MCF 10A (cell line): ENCODE results near the gene ZRSR2. TPM values are rescaled to one million over a fixed set of nuclear protein-coding genes. Genes with fewer than 3 reads are reported as not detected.

Experiments used
- BruUV-seq: library from RNA; stranded (reverse); fragments of 400-500 nt; replicated peaks from 2 replicates; lab custom pipeline; 2021; lab: Mats Ljungman, UMichigan
- CTCF ChIA-PET: fragments of 300-600 bp; sonication (Branson Sonifier 250); formaldehyde crosslinking; extraction: SDS; loops from one replicate; lab custom pipeline; 2021; ENCODE audit warnings: antibody characterized with exemption, inconsistent platforms; lab: Yijun Ruan, JAX
- POLR2A ChIA-PET: fragments of 300-600, 350-650 bp; sonication (Branson Sonifier 250); formaldehyde crosslinking; extraction: SDS; loops from one replicate; lab custom pipeline; 2020; ENCODE audit warnings: antibody characterized with exemption, inconsistent platforms; lab: Yijun Ruan, JAX
- DNase-seq: peaks from one replicate; pipeline ENCODE4 v3.0.0-alpha.2; 2018; ENCODE audit not compliant: unreplicated experiment
- H3K27ac Mint-ChIP-seq: one replicate; pipeline ENCODE4 v1.8.0; 2022; ENCODE audit warnings: mild to moderate bottlenecking, low read depth, mixed read lengths; ENCODE audit not compliant: unreplicated experiment
- H3K27me3 Mint-ChIP-seq: one replicate; pipeline ENCODE4 v1.8.0; 2022; ENCODE audit warnings: mixed read lengths; ENCODE audit not compliant: insufficient read depth, unreplicated experiment
- H3K36me3 Mint-ChIP-seq: one replicate; pipeline ENCODE4 v1.8.0; 2022; ENCODE audit warnings: mild to moderate bottlenecking, moderate library complexity, mixed read lengths; ENCODE audit not compliant: insufficient read depth, unreplicated experiment
- H3K4me1 Mint-ChIP-seq: one replicate; pipeline ENCODE4 v1.8.0; 2022; ENCODE audit warnings: mixed read lengths; ENCODE audit not compliant: insufficient read depth, unreplicated experiment
- H3K4me3 Mint-ChIP-seq: one replicate; pipeline ENCODE4 v1.8.0; 2022; ENCODE audit warnings: mild to moderate bottlenecking, moderate library complexity, mixed read lengths; ENCODE audit not compliant: unreplicated experiment
- H3K9me3 Mint-ChIP-seq: one replicate; pipeline ENCODE4 v1.8.0; 2022; ENCODE audit warnings: mixed read lengths; ENCODE audit not compliant: unreplicated experiment
- intact Hi-C: fragments of 100-400 bp; cut with micrococcal nuclease; formaldehyde crosslinking; loops from 2 replicates; pipeline ENCODE4 v1.14.1; 2022
- total RNA-seq: library from RNA; stranded (reverse); gene quantifications from 2 replicates; pipeline ENCODE4 v1.2.3, GENCODE V29; 2022
- TF ChIP-seq, protein P1 (sequence below): fragments of 200-600 bp; IDR thresholded peaks from one replicate; pipeline ENCODE4 v1.8.0; 2022; ENCODE audit warnings: antibody characterized with exemption, mild to moderate bottlenecking; ENCODE audit not compliant: unreplicated experiment

Gene ZRSR2
- total RNA-seq, 1 experiment from 2014 or later = 20.3 TPM

DNA sequence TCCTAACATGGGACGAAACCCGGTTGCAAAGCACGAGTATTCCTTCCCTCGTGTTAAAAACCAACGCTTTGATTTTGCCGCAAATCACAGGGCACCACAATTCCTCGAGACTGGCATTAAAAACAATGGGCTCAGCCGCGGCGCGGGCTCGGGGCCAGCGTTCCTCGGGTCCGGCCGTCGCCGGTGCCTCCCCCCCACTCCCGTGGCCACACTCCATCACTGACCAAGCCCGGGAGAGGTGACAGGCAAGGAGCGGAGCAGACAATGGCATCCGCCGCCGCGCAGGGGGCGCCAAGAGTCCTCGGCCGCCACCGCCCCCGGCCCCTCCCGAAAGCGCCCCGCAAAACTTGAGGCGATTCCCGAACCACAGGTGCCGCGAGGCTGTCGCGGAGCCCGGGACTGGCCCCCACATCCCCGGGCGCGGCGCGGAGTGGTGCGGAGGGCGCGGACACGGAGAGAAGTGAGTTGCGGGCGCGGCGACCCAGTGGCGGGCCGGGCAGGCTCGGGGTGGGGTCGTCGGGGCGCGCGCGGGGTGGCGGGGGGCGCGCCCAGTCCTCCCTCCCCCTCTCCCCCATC, 63.9 kb downstream of the ZRSR2 start:
- no peaks in the 10 kb centered on the region for H3K9me3 Mint-ChIP-seq
- BruUV-seq = no TSS peak
- TF ChIP-seq, protein P1, sequence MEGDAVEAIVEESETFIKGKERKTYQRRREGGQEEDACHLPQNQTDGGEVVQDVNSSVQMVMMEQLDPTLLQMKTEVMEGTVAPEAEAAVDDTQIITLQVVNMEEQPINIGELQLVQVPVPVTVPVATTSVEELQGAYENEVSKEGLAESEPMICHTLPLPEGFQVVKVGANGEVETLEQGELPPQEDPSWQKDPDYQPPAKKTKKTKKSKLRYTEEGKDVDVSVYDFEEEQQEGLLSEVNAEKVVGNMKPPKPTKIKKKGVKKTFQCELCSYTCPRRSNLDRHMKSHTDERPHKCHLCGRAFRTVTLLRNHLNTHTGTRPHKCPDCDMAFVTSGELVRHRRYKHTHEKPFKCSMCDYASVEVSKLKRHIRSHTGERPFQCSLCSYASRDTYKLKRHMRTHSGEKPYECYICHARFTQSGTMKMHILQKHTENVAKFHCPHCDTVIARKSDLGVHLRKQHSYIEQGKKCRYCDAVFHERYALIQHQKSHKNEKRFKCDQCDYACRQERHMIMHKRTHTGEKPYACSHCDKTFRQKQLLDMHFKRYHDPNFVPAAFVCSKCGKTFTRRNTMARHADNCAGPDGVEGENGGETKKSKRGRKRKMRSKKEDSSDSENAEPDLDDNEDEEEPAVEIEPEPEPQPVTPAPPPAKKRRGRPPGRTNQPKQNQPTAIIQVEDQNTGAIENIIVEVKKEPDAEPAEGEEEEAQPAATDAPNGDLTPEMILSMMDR = no peak
- peaks cover 6% of the 10 kb centered on the region for H3K4me1 Mint-ChIP-seq
- CTCF ChIA-PET = interaction anchor here (0.7 to 1.1 kb wide), 3 partner anchors 20 to 383 kb away, joined by 3 to 4 read pairs (median 3); no protein-coding TSS in a partner anchor
- H3K27ac Mint-ChIP-seq = no peak overlapping the region
- peaks cover 34% of the 10 kb centered on the region for H3K27me3 Mint-ChIP-seq
- peak overlapping the region; percentile 93 for H3K4me3 Mint-ChIP-seq
- POLR2A ChIA-PET = interaction anchor here (1.2 to 2.2 kb wide), 3 partner anchors 64 to 865 kb away, joined by 3 to 20 read pairs (median 12); partner anchors contain the start of genes SYAP1 and ZRSR2
- H3K36me3 Mint-ChIP-seq = no peaks in the 10 kb centered on the region
- DNase-seq = peak; percentile 39
- intact Hi-C loops = loop anchor here (5.0 to 10.0 kb wide), 2 partner anchors 62 to 581 kb away; partner anchors contain the start of gene ZRSR2

DNA sequence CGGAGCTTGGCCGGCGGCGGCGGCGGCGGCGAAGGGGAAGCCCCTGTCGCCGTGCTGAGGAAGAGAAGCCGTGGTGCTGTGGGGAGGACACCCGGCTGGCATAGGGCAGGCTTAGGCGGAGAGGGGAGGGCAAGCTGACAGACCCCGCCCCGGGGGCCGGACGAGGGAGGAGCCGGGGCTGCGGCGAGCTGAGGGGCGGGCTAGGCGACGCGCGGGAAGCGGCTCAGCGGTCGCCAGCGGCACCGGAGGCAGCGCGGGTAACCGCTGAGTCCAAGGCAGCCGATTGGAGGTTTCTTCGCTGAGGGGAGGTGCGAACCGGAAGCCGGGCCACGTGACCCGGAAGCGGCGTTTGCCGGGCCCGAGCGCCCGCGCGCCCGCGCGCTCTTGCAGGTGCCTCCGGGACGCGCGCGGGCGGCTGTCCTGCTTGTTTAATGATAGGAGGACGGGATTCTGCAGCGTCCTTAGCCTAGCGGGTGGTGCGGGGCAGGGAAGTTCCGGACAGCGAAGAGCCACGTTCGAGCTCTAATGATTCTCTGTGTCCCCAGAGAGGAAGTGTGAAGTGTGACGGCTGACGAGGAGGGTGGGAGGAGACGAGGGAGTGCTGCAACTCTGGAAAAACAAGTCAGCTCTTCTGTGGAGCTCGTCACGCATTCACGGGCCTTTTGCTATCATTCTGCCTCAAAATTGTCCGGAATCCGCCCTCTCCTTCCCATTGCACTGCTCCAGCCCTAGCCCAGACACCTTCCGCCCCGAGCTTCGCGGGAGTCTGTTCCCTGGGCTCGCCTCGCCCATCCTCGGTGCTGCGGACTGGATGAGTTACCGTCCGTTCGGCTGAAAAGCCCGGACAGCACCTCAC, 64.7 kb downstream of the ZRSR2 start, which contains the start of gene AP1S2:
Gene AP1S2, minus strand, starts transcription at position 102 of the 856 bp plus-strand sequence. CDS start 2,289 bp downstream, outside the sequence.
- peak within 1 kb of the TSS; percentile 93 for H3K4me3 Mint-ChIP-seq
- BruUV-seq = no TSS peak

DNA sequence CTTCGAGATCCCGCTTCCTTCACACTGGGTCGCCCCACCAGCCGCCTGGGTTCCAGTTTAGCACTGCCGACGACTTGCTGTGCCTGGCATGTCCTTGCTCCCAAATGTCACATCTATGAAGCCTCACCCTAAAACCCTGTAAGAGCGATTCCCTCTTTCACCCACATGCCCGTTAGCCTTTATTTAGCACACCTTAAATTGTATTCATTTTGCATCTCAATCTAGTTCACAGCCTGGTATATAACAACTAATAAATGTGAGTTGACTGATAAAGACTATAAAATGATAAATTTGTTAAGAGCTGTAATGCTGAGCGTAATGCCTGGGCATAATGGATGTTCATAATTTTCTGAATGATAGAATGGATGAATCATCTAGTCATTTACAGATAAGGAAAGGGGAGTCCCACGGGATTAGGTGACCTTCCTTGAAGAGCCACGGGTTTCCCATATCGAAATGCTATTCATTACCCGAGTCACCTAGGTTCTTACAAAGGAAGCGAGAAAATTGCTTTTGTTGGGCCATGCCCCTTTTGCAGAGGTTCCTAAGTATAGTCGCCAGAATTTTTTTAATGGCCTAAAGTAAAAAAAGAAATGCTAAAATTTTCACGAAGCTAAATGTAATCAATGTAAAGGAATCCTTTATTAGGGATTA, 65.4 kb downstream of the ZRSR2 start:
- CTCF ChIA-PET = interaction anchor here (0.7 kb wide), 2 partner anchors 946 to 1104 kb away, joined by 3 read pairs; no protein-coding TSS in a partner anchor
- Mint-ChIP-seq H3K27me3 (peaks cover 20% of the 10 kb centered on the region), H3K27ac (peak overlapping the region; percentile 61), H3K9me3 (no peaks in the 10 kb centered on the region), H3K4me3 (peak overlapping the region; percentile 93), H3K4me1 (peaks cover 6% of the 10 kb centered on the region), H3K36me3 (no peaks in the 10 kb centered on the region)
- BruUV-seq = no TSS peak
- POLR2A ChIA-PET = interaction anchor here (0.7 to 2.2 kb wide), 4 partner anchors 16 to 932 kb away, joined by 3 to 20 read pairs (median 8); partner anchors contain the start of genes SYAP1 and ZRSR2
- TF ChIP-seq, protein P1 = no peak
- no peak for DNase-seq
- intact Hi-C loops = loop anchor here (10.0 kb wide), 1 partner anchor 579 kb away; no protein-coding TSS in a partner anchor

More for the DNA sequence above, 64.7 kb downstream of the ZRSR2 start, which contains the start of gene AP1S2:
- Mint-ChIP-seq H3K36me3 (no peaks in the 10 kb centered on the region), H3K27me3 (peaks cover 27% of the 10 kb centered on the region), H3K27ac (peak within 1 kb of the TSS; percentile 61), H3K9me3 (no peaks in the 10 kb centered on the region), H3K4me1 (peaks cover 6% of the 10 kb centered on the region)
- intact Hi-C loops = loop anchor here (5.0 to 10.0 kb wide), 2 partner anchors 63 to 580 kb away; partner anchors contain the start of gene ZRSR2
- peak; percentile 96 for DNase-seq
- TF ChIP-seq, protein P1 = no peak
- ChIA-PET POLR2A (interaction anchor here (0.7 to 2.2 kb wide), 5 partner anchors 17 to 933 kb away, joined by 3 to 20 read pairs (median 4); partner anchors contain the start of genes SYAP1 and ZRSR2), CTCF (interaction anchor here (0.5 to 1.1 kb wide), 6 partner anchors 19 to 946 kb away, joined by 3 to 4 read pairs (median 3); no protein-coding TSS in a partner anchor)
